IgD-negative memory B cell (primary cell): ENCODE data around the gene DAB1. TPM values are rescaled to one million over a fixed set of nuclear protein-coding genes. Genes with fewer than 3 reads are reported as not detected.

Experiments
- H3K27ac Mint-ChIP-seq, 3 donors: one replicate each; pipeline ENCODE4 v1.8.0; 2020 to 2022; ENCODE audit warnings: mild to moderate bottlenecking in 3 of 3, mixed read lengths in 3 of 3, moderate library complexity in 1 of 3
- H3K27me3 Mint-ChIP-seq: one replicate; pipeline ENCODE4 v1.8.0; 2021; ENCODE audit warnings: mixed read lengths
- H3K36me3 Mint-ChIP-seq: one replicate; pipeline ENCODE4 v1.8.0; 2020; ENCODE audit warnings: mild to moderate bottlenecking, mixed read lengths
- H3K4me1 Mint-ChIP-seq, 3 donors: one replicate each; pipeline ENCODE4 v1.8.0; 2020 to 2022; ENCODE audit warnings: mixed read lengths in 3 of 3, mild to moderate bottlenecking in 1 of 3
- H3K4me3 Mint-ChIP-seq, 4 donors: one replicate each; pipeline ENCODE4 v1.8.0; 2020 to 2022; ENCODE audit warnings: mild to moderate bottlenecking in 4 of 4, mixed read lengths in 4 of 4, moderate library complexity in 3 of 4
- H3K9me3 Mint-ChIP-seq, 3 donors: one replicate each; pipeline ENCODE4 v1.8.0; 2020 to 2021; ENCODE audit warnings: mixed read lengths in 3 of 3, mild to moderate bottlenecking in 1 of 3
- polyA plus RNA-seq: library from polyadenylated mRNA; unstranded; fragments of 300-500 nt; fragmentation: Illumina TruSeq; gene quantifications from one replicate; pipeline ENCODE4 v1.2.3, GENCODE V29; 2021

Gene DAB1
- polyA plus RNA-seq, 1 donor from 2014 or later = 0.08 TPM

DNA sequence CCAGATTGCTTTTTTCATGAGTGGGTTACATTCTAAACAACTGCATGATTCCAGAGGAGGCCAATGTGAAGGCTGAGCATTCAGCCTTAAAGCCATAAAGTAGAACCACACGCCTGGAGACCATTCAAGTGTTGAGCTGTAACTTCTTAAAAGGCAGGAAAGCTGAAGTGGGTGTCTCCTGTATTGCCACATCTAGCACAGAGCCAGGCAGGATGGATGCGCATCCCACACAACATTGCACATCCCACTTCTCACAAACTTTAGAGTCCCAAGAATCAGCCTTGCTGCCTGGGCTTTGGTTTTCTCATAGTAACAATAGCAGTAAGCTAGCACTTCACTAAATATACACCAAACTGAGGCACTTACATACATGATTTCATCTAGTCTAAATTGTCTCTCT, 151.7 kb downstream of the DAB1 start:
- Mint-ChIP-seq H3K4me1 (peaks cover 0 to 2% (median 0%) of the 10 kb centered on the region in 3 donors), H3K4me3 (no peak overlapping the region), H3K36me3 (no peaks in the 10 kb centered on the region), H3K9me3 (peaks cover 0 to 3% (median 2%) of the 10 kb centered on the region in 3 donors), H3K27me3 (no peaks in the 10 kb centered on the region), H3K27ac (no peak overlapping the region)

DNA sequence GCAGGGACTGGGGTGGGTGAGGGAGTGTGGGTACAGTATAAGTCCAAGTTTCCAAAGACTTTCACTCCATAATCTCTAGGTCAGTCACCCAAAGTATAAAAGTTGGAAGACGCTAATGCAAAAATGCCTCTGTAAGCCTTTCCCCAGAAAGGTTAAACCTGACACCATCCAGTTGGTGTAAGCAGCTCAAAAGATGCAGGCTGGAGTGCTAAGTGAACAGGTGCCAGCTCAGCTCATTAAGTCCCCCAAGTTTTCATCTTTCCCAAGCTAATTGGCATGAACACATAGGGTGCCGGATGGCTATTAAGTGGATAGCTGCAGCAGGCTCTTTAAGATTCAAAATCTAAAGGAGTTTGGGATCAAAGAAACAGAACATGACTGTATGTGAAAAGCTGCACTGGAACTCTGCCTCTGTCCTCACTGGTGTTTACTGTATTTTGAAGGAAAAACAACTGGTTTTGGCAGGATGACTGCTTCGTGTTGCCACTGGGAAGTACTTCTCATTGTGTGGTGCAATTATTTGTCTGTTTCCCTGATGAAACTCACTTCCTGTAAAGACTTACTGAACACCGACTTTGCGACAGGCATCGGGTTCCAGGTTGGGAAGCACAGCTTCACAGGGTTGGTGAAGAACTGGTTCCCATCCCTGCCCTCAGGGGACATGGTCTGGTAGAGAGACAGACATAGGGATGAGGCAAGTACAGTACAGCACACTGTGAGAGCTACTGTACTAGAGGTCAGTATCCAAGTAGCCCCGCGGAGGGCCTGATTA, 152.7 kb downstream of the DAB1 start:
- Mint-ChIP-seq H3K4me1 (peaks cover 0 to 1% (median 0%) of the 10 kb centered on the region in 3 donors), H3K27me3 (no peaks in the 10 kb centered on the region), H3K36me3 (no peaks in the 10 kb centered on the region), H3K9me3 (peaks cover 0 to 3% (median 3%) of the 10 kb centered on the region in 3 donors), H3K4me3 (no peak overlapping the region), H3K27ac (no peak overlapping the region)

DNA sequence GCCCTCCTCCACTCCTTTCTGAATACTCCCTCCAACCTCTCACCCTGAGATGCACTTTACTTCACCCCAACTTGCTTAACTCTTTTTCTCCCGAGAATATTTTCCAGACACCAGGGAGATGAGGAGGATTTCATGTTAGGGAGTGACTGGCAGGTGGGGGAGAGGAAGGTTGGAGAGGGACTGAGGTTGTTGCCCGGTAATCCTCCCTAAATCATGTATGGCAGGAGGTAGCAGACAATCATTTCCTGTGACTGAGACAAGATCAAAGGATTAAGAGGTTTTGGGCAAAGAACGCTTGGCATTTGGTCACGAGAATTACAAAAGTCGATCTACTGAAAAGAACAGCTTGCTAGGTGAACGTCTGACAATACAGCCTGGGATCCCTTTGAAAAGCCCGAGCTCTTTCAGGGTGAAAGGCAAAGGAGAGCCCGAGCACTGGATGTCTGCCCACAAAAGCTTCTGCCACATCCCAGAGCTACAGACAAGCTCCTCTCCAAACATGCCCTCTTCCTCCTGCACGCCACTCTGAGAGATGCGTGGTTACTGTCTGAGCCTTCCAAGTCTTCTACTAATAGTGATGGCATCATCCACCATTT, 154.1 kb downstream of the DAB1 start:
- H3K4me3 Mint-ChIP-seq = no peak overlapping the region
- no peak overlapping the region for H3K27ac Mint-ChIP-seq
- H3K36me3 Mint-ChIP-seq = no peaks in the 10 kb centered on the region
- no peaks in the 10 kb centered on the region for H3K4me1 Mint-ChIP-seq
- H3K9me3 Mint-ChIP-seq = peaks cover 0 to 3% (median 0%) of the 10 kb centered on the region in 3 donors
- H3K27me3 Mint-ChIP-seq = peaks cover 4% of the 10 kb centered on the region

DNA sequence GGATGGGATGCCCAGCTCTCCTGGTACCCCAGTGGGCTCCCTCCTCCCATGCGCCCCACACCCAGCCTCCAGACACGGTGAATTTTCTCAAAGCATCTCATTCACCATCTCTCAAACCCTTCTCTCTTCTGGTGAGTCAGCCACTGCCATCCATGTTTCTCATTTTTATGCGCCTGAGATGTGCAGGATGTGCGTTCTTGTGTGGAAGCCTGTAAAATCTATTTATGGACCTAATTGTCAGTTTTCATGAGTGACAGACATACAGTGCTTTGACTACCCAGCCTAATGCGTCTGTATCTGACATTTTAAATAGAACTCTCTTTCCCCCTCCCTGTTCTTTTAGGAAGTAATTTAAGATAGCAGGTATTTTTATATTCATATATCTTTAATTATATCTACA, 158.8 kb downstream of the DAB1 start:
- Mint-ChIP-seq H3K9me3 (peaks cover 0 to 2% (median 0%) of the 10 kb centered on the region in 3 donors), H3K4me3 (no peak overlapping the region), H3K27ac (no peak overlapping the region), H3K27me3 (peaks cover 6% of the 10 kb centered on the region), H3K36me3 (no peaks in the 10 kb centered on the region), H3K4me1 (no peaks in the 10 kb centered on the region)

DNA sequence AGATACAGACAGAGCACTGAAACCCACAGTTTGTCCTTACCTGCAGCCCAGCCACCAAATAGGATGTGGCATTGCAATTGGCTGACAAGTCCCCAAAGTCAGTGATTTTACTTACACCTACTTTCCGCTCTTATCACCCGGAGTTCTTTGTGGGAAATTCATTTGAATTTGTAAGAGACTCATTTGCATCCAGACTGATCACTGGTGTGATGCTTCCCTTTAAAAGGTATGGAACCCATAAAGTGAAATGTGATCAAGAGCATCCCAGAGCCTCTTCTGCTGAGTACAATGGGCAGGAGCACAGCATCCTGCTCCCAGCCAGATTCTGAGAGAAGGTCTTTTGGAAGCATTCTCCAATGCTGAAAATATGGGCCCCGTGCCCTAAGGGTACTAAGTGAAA, 161.4 kb downstream of the DAB1 start:
- H3K4me3 Mint-ChIP-seq = no peak overlapping the region
- no peak overlapping the region for H3K27ac Mint-ChIP-seq
- H3K4me1 Mint-ChIP-seq = peaks cover 0 to 2% (median 0%) of the 10 kb centered on the region in 3 donors
- H3K36me3 Mint-ChIP-seq = no peaks in the 10 kb centered on the region
- peaks cover 6% of the 10 kb centered on the region for H3K27me3 Mint-ChIP-seq
- peaks cover 0 to 4% (median 4%) of the 10 kb centered on the region in 3 donors for H3K9me3 Mint-ChIP-seq

DNA sequence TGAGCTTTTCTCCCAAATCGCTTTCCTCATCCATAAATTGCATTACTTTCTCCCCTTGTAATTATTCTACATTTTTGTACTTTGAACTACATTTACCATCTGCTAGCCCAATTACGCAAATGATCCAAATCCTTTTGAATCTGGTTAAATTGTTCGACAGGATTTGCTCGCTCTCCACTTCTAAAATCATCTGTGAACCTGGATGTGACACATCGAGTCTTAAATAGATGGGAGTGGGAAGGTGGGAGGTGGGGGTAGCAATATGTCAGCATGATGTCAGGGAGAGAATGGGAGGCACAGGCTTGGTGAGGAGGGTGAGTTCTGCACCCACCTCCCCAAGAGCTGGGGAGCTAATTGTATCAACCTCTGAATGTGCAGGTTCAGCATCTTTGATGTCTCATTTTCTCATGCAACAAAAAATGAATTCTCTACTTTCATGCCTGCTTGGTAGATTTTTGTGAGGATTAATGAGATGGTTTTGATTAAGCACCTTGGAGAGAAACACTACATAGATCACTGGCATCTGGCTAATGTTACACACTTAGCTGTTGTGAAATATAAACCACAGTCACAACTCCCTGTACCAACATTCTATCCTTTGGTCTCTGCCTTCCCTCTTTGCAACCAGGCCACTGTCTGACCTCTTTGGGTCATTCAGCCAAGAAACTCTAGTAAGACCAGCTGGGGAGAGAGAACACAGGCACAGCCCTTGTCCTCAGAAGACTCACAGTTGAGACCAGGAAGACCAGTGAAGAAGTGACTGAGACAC, 165.1 kb downstream of the DAB1 start:
- Mint-ChIP-seq H3K4me1 (peaks cover 0 to 2% (median 0%) of the 10 kb centered on the region in 3 donors), H3K4me3 (no peak overlapping the region), H3K27ac (no peak overlapping the region), H3K27me3 (no peaks in the 10 kb centered on the region), H3K9me3 (peaks cover 0 to 5% (median 5%) of the 10 kb centered on the region in 3 donors), H3K36me3 (no peaks in the 10 kb centered on the region)

DNA sequence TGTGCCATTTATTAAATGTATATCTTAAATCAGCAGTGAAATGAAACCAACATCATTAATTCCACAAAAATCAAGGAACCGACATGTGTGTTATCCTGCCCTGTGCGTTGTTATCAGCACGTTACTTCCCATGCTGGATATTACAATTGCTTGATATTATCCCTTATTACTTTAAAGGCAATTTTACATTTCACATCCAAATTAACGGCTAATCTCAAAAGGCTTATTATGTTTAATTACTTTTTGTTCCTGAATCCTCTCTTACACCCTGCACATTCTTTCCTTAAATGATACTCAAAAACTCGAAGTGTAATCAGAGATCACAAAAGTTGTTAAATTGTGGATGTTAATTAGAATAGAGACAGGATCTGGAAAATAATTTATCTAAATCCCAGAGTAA, 167.9 kb downstream of the DAB1 start:
- no peak overlapping the region for H3K4me3 Mint-ChIP-seq

DNA sequence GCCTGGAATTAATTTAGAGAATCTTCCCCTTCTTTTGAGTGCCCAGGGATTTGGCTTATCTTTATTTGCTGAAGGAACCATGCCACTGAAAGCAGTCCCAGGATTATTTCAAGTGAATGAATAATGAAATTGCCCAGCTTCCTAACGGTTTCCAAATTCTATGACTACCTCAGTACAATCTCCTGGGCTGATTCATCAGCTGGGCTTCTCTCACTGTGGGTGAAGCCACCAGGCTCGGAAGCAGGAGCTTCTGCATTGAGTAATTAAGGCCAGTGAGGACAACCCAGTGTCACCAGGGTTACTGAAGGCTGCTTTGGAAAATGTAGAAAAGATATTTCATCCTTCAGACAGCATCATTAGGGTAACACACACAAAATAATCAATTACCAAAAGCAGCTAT, 169.8 kb downstream of the DAB1 start:
- Mint-ChIP-seq H3K36me3 (no peaks in the 10 kb centered on the region), H3K9me3 (peaks cover 0 to 5% (median 5%) of the 10 kb centered on the region in 3 donors), H3K4me1 (no peaks in the 10 kb centered on the region), H3K27ac (no peak overlapping the region), H3K4me3 (no peak overlapping the region), H3K27me3 (no peaks in the 10 kb centered on the region)

More for the DNA sequence above, 167.9 kb downstream of the DAB1 start:
- no peak overlapping the region for H3K27ac Mint-ChIP-seq
- peaks cover 0 to 5% (median 5%) of the 10 kb centered on the region in 3 donors for H3K9me3 Mint-ChIP-seq
- peaks cover 0 to 2% (median 0%) of the 10 kb centered on the region in 3 donors for H3K4me1 Mint-ChIP-seq
- H3K27me3 Mint-ChIP-seq = no peaks in the 10 kb centered on the region
- no peaks in the 10 kb centered on the region for H3K36me3 Mint-ChIP-seq

DNA sequence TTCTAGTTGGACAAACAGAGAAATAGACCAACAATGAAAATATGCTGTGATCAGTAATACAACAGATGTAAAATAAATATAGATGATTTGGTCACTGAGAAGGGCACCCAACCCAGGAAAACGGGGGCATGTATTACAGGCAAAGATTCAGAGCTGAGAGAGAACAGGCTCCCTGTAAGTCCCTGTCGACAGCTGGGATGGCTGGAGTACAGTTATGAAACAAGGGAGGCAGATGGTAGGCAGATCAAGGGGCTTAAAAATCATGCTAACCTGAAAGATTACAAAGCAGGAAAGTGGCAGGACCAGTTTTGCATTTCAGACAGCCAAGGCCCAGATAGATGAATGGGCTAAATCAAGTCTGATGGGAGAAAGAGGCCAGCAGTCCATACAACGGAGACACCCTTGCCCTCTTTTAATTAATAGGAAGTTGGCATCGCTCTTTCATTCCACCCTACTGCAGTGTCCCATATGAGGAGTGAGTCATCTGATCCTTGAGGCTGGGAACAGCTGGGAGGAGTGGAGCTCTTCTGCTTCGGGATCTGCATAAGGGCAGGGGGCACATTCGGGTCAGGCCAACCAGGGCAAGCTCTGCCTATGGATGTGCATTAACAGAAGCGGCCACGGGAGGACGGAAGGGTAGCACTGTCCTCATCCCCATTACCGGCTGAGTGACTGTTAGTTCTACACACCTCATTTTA, 171.1 kb downstream of the DAB1 start:
- Mint-ChIP-seq H3K9me3 (peaks cover 0 to 4% (median 4%) of the 10 kb centered on the region in 3 donors), H3K36me3 (no peaks in the 10 kb centered on the region), H3K27ac (no peak overlapping the region), H3K4me1 (no peaks in the 10 kb centered on the region), H3K4me3 (no peak overlapping the region), H3K27me3 (no peaks in the 10 kb centered on the region)

DNA sequence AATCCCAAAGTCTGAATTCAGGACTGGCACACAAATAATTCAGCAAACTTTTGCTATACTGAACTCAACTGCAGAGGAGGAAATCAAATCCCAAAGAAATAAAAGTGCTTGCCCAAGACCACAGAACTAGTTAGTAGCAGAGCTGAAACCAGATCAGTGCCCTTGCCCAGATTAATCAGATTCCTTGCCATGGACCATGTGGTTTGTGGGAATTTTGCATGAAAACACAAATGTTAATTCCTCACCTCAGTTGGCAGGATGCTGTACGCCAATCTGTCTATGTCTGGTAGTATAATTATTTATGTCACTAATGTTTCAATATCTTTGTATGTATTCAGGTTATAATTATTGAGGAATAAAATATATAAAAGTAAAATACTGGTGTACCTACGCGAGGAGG, 173.8 kb downstream of the DAB1 start:
- Mint-ChIP-seq H3K9me3 (peaks cover 1 to 7% (median 4%) of the 10 kb centered on the region in 3 donors), H3K4me1 (no peaks in the 10 kb centered on the region), H3K4me3 (no peak overlapping the region), H3K27ac (no peak overlapping the region), H3K27me3 (no peaks in the 10 kb centered on the region), H3K36me3 (peaks cover 2% of the 10 kb centered on the region)

DNA sequence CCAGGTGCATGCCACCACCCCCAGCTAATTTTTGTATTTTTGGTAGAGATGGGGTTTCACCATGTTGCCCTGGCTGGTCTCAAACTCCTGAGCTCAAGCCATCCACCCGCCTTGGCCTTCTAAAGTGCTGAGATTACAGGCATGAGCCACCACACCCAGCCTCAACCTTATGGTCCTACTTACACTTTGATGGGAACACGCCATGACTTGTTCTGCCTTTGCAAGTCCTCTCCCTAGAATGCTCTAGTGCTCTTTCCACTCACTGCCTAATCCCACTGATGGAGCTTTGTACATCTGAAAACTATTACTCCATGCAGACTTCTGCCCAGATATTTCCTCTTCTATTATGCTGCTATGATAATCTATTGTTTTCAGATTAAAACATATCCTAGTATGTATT, 174.3 kb downstream of the DAB1 start:
- H3K36me3 Mint-ChIP-seq = peaks cover 2% of the 10 kb centered on the region
- H3K4me3 Mint-ChIP-seq = no peak overlapping the region
- H3K27ac Mint-ChIP-seq = peak overlapping the region in 1 of 3 donors; percentile 9
- no peaks in the 10 kb centered on the region for H3K4me1 Mint-ChIP-seq
- peaks cover 1 to 4% (median 4%) of the 10 kb centered on the region in 3 donors for H3K9me3 Mint-ChIP-seq
- no peaks in the 10 kb centered on the region for H3K27me3 Mint-ChIP-seq

DNA sequence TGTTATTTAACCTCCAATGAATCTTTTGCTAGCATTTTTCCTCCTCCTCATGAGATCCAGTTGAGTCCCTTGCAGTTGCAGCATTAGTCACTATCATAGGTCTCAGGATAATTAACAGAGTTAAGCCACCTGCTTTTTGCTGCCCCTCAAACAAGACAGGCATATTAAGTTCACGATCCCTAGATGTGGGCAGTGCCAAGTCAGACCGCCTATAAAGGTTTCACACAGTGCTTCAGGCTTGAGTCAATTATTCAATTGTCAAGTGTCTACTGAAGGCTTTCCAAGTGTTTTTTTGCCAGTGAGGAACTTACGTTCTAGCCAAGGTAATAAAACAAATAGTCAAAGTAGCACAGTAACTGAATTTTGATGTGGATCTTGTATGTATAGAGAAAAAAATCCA, 175.0 kb downstream of the DAB1 start:
- Mint-ChIP-seq H3K9me3 (peaks cover 1 to 4% (median 4%) of the 10 kb centered on the region in 3 donors), H3K4me1 (no peaks in the 10 kb centered on the region), H3K27me3 (no peaks in the 10 kb centered on the region), H3K4me3 (no peak overlapping the region), H3K36me3 (peaks cover 2% of the 10 kb centered on the region), H3K27ac (no peak overlapping the region)

DNA sequence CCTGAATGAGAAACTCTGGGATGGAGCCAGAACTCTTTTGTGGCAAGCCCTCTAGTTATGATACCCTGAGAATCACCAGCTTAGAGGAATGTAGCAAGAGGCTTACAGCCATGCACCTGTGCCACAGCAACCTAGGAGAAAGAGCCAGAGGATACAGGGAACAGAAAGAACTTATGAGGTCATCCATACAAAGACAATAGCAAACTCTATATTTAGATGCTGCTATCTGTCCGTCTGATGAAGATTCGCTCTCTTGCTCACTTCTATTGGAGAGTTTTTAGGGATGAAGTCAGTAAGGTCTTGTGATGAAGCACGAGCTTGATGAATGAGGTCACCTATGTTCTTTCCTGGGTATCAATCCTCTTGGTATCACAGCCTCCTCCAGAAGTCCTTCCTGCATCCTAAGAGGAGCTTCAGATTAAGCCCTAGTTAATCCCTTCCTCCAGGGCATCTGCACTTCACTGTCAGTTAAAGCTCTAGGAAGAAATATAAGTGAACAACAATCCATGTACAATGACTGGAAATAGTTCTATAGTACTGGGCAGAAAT, 185.6 kb downstream of the DAB1 start:
- Mint-ChIP-seq H3K9me3 (no peaks in the 10 kb centered on the region), H3K27ac (no peak overlapping the region), H3K27me3 (no peaks in the 10 kb centered on the region), H3K4me1 (no peaks in the 10 kb centered on the region), H3K36me3 (no peaks in the 10 kb centered on the region), H3K4me3 (no peak overlapping the region)

DNA sequence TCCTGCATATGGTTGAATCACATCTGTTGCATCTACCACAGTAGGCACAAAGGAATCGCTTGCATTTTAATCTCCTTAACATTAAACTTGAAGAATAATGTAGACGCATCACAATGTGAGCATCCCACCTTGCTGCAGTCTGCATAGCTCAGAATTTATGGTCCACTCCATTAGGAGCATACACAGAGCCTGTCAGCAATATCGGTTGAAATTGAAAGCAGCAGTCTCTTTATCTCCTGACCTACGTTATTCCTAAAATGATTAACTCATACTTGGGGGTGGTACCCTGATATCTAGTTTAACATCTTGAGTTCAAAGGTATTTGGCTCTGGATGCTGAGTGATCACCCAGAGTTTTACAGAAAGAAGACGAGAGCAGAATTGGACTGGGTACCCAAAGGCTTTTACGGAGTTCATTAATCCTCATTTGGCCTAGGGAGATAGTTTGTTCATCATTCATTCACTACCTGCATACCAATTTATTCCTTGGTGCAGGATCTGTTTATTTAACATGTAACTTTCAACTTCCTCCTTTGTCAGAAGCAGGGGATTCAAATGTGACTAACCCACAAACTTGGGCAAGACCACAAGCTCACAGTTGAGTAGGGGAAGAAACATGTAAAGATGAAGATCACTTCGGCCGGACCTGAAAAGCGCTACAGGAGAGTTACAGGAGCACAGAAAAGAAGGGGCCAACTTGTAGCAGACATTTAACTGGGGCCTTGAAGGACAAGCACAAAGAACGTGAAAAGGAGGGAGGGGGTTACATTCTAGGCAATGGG, 187.9 kb downstream of the DAB1 start:
- no peaks in the 10 kb centered on the region for H3K36me3 Mint-ChIP-seq
- H3K4me1 Mint-ChIP-seq = no peaks in the 10 kb centered on the region
- no peak overlapping the region for H3K4me3 Mint-ChIP-seq
- H3K27ac Mint-ChIP-seq = no peak overlapping the region
- no peaks in the 10 kb centered on the region for H3K27me3 Mint-ChIP-seq
- no peaks in the 10 kb centered on the region for H3K9me3 Mint-ChIP-seq
